ENCODE data around the gene CYP2W1.
A peak's percentile ranks its signal among the peaks of the same experiment; 100 is the strongest.

CYP2W1 gene

GRCh38 chr7:966291-967069 lies 16.5 kb upstream of the CYP2W1 start:
- no peak for DNase-seq

- no peak for DNase-seq
Observed at GRCh38 chr7:967361-968082, 15.5 kb upstream of the CYP2W1 start.

GRCh38 chr7:968205-969105 lies 14.5 kb upstream of the CYP2W1 start:
- DNase-seq, result no peak

- no peak for DNase-seq
Observed at GRCh38 chr7:969403-969802, 13.6 kb upstream of the CYP2W1 start.

- no peak for DNase-seq
Observed at GRCh38 chr7:970744-971143, 12.2 kb upstream of the CYP2W1 start.

GRCh38 chr7:972110-972509 lies 10.9 kb upstream of the CYP2W1 start:
- no peak for DNase-seq

GRCh38 chr7:972676-973309 lies 10.2 kb upstream of the CYP2W1 start:
- no peak for DNase-seq

- DNase-seq, result no peak
Observed at GRCh38 chr7:973312-973711, 9.7 kb upstream of the CYP2W1 start.

- no peak for DNase-seq
Observed at GRCh38 chr7:974172-974571, 8.8 kb upstream of the CYP2W1 start.

GRCh38 chr7:974820-975681 lies 7.9 kb upstream of the CYP2W1 start, which contains the start of gene COX19:
Gene COX19 (minus strand): TSS chr7:975549. CDS start chr7:975509, 40 bp downstream.
- DNase-seq, result peak; percentile 90

GRCh38 chr7:975702-976473 lies 7.1 kb upstream of the CYP2W1 start:
- no peak for DNase-seq

GRCh38 chr7:976901-977325 lies 6.1 kb upstream of the CYP2W1 start:
- no peak for DNase-seq

- DNase-seq, result no peak
Observed at GRCh38 chr7:977326-978048, 5.5 kb upstream of the CYP2W1 start.

GRCh38 chr7:978049-978346 lies 5.0 kb upstream of the CYP2W1 start:
- DNase-seq, result no peak

GRCh38 chr7:978416-979091 lies 4.4 kb upstream of the CYP2W1 start:
- DNase-seq, result no peak

GRCh38 chr7:979151-979550 lies 3.8 kb upstream of the CYP2W1 start:
- no peak for DNase-seq

GRCh38 chr7:979886-980571 lies 3.0 kb upstream of the CYP2W1 start:
- no peak for DNase-seq

GRCh38 chr7:981793-982510 lies 1.0 kb upstream of the CYP2W1 start:
- DNase-seq, result no peak
